ENCODE results near the gene CSNK1G1. TPM values are rescaled to one million over a fixed set of nuclear protein-coding genes. Genes with fewer than 3 reads are reported as not detected.

Gene CSNK1G1
- total RNA-seq, 1 donor from 2014 or later, result 28.5 TPM

DNA sequence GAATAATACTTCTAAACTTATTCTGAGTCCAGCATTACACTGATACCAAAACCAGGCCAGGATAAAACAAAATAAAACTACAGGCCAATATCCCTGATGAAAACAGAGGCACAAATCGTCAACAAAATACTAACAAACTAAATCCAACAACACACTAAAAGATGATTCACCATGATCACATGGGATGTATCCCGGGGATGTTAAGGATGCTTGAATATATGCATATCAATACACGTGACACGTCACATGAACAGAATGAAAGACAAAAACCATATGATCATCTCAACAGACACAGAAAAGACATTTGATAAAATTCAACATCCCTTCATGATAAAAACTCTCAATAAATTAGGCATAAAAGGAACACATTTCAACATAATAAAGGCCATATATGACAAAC lies 91.5 kb downstream of the CSNK1G1 start:
- peak overlapping the region; percentile 59 for H3K27ac Mint-ChIP-seq
- no peak overlapping the region for H3K4me3 Mint-ChIP-seq
- H3K4me1 Mint-ChIP-seq, result peaks cover 31% of the 10 kb centered on the region
- intact Hi-C loops (cut with micrococcal nuclease), result no loop called here
- H3K36me3 Mint-ChIP-seq (ENCODE audit: low read depth), result peaks cover 44% of the 10 kb centered on the region
- no peak for DNase-seq
- H3K9me3 Mint-ChIP-seq, result peaks cover 24% of the 10 kb centered on the region
- no peaks in the 10 kb centered on the region for H3K27me3 Mint-ChIP-seq

DNA sequence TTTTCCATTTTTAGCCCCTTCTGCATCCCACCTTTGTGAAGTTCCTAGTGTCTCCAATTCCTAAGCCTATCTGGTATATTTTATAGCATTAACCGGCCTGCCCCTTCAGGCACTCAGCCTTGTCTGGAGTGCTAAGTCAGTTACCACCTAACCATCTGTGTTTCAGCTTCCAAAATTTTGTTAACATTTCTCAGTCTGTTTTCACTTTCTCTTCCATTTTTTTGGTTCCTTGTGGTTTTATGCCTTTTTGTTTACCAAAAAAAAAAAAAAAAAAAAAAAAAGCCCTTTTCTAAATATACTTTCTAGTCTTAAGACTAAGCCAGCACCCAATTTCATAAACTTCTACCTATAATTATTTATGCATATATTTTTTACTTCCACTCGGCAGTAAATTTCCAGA lies 92.4 kb downstream of the CSNK1G1 start:
- H3K9me3 Mint-ChIP-seq, result peaks cover 24% of the 10 kb centered on the region
- peaks cover 40% of the 10 kb centered on the region for H3K36me3 Mint-ChIP-seq (ENCODE audit: low read depth)
- peaks cover 31% of the 10 kb centered on the region for H3K4me1 Mint-ChIP-seq
- H3K4me3 Mint-ChIP-seq, result no peak overlapping the region
- no peak overlapping the region for H3K27ac Mint-ChIP-seq
- intact Hi-C loops (cut with micrococcal nuclease), result no loop called here
- no peaks in the 10 kb centered on the region for H3K27me3 Mint-ChIP-seq
- no peak for DNase-seq

DNA sequence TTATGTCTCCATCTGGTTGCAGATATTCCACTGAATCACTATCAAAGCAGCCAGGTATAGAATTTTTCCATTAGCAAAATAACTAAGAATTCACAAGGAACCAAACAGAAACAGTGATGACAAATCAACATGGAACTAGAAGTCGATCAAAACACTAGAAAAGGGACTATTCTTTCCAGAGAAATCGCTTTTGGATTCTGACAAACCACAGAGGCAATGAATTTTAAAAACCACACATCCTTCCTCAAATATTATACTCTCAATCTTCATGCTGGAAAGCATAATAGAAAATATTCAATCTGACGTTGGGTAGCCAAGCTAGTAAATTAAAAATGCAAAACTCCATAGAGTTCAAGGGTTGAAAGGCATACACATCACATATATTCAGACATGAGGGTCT lies 99.9 kb downstream of the CSNK1G1 start:
- Mint-ChIP-seq H3K4me3 (no peak overlapping the region), H3K36me3 (ENCODE audit: low read depth) (peaks cover 24% of the 10 kb centered on the region), H3K9me3 (peaks cover 3% of the 10 kb centered on the region), H3K4me1 (peaks cover 17% of the 10 kb centered on the region), H3K27ac (no peak overlapping the region), H3K27me3 (no peaks in the 10 kb centered on the region)
- intact Hi-C loops (cut with micrococcal nuclease), result no loop called here
- no peak for DNase-seq

DNA sequence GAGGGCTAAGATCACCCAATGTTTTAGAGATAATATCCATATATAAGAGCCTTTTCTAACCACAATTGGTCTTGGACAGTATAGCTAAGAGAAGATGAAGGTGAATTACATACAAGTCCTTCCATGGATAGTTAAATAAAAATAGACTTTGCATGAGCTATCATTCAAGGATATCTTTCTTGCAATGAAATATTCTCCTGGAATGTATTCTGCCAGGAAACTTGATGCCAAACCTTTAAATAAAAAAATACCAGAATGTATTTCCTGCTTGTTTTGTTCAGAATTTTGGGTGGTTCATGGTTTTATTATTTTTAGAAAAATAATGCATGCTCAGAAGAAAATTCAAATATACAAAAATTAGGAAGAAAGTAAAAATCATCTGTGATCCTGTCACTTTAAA lies 104.3 kb downstream of the CSNK1G1 start:
- Mint-ChIP-seq H3K36me3 (ENCODE audit: low read depth) (peaks cover 26% of the 10 kb centered on the region), H3K27me3 (no peaks in the 10 kb centered on the region), H3K4me1 (peaks cover 33% of the 10 kb centered on the region), H3K9me3 (peaks cover 3% of the 10 kb centered on the region), H3K27ac (no peak overlapping the region), H3K4me3 (no peak overlapping the region)
- no peak for DNase-seq
- intact Hi-C loops (cut with micrococcal nuclease), result no loop called here

DNA sequence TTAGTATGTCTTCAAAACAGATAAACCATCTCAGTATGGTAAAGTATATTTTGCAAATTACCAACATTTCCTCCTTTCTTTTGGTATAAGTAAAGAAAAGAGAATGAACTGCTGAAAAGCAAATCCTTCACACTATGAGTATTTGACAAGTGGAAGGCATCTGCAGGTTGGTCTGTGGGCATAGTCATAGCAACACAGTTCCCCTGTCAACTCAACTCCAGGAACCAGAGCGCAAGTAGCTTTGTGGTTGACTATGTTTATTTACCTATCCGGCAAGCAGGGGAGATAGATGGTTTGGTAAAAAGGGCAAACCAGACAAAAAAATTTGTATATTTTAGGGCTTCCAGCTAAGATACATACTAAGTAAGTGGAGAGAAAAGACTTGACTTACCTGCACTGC lies 104.9 kb downstream of the CSNK1G1 start:
- Mint-ChIP-seq H3K36me3 (ENCODE audit: low read depth) (peaks cover 22% of the 10 kb centered on the region), H3K27me3 (no peaks in the 10 kb centered on the region), H3K9me3 (peaks cover 3% of the 10 kb centered on the region), H3K4me1 (peaks cover 35% of the 10 kb centered on the region), H3K27ac (peak overlapping the region; percentile 51), H3K4me3 (no peak overlapping the region)
- intact Hi-C loops (cut with micrococcal nuclease), result no loop called here
- peak; percentile 72 for DNase-seq

DNA sequence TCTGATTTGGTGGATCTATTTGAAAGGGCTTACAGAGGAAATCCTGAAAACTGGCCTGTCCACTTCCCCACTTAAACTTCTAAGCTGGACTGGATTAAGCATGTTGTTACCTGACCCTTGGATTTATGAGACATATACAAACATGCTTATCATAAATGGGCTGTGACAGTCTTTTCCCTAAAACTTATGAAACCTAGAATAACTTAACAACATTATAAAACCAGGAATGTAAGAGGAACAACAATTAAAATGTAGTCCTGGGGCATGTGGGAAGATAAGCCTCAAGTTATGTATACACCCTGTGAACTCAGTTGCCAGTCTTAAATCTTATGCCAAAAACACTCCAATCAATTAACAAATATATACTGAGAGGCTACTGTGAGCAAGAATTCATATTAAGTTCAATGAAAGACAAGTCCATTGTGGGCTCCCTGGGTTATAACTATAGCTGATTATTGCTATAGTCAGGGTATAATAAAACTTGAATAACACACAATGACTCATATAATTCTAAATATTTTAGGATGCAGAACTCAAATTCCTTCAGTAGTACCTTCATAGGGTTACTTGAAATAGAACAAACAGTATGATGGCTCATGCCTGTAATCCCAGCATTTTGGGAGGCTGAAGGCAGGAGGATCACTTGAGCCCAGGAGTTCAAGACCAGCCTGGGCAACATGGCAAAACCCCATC lies 105.9 kb downstream of the CSNK1G1 start:
- Mint-ChIP-seq H3K4me1 (peaks cover 33% of the 10 kb centered on the region), H3K27me3 (no peaks in the 10 kb centered on the region), H3K9me3 (no peaks in the 10 kb centered on the region), H3K36me3 (ENCODE audit: low read depth) (peaks cover 19% of the 10 kb centered on the region), H3K4me3 (no peak overlapping the region), H3K27ac (no peak overlapping the region)
- intact Hi-C loops (cut with micrococcal nuclease), result loop anchor here (5.0 to 10.0 kb wide), 2 partner anchors 375 to 642 kb away; no protein-coding TSS in a partner anchor
- no peak for DNase-seq

DNA sequence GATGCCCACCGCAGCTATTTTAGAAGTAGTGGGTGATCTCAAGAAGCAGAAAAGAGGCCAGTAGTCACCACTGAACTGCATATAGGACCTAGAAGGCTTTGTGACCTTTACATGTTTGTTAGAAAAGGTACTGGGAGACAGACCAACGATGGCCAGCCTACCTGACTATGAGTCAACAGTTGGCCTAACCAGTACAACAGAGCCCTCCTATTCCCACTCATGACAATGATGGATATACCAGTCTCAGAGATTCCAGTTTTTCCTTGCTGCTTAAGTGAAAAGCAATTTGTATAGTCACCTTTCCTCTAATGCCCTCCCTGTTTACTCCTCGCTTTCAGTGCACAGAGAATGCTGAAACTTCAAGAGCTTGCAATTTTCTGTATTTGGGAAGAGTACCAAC lies 106.6 kb downstream of the CSNK1G1 start:
- Mint-ChIP-seq H3K4me3 (no peak overlapping the region), H3K27ac (no peak overlapping the region), H3K27me3 (no peaks in the 10 kb centered on the region), H3K36me3 (ENCODE audit: low read depth) (peaks cover 25% of the 10 kb centered on the region), H3K9me3 (no peaks in the 10 kb centered on the region), H3K4me1 (peaks cover 38% of the 10 kb centered on the region)
- no peak for DNase-seq
- intact Hi-C loops (cut with micrococcal nuclease), result loop anchor here (5.0 to 10.0 kb wide), 2 partner anchors 375 to 643 kb away; no protein-coding TSS in a partner anchor

DNA sequence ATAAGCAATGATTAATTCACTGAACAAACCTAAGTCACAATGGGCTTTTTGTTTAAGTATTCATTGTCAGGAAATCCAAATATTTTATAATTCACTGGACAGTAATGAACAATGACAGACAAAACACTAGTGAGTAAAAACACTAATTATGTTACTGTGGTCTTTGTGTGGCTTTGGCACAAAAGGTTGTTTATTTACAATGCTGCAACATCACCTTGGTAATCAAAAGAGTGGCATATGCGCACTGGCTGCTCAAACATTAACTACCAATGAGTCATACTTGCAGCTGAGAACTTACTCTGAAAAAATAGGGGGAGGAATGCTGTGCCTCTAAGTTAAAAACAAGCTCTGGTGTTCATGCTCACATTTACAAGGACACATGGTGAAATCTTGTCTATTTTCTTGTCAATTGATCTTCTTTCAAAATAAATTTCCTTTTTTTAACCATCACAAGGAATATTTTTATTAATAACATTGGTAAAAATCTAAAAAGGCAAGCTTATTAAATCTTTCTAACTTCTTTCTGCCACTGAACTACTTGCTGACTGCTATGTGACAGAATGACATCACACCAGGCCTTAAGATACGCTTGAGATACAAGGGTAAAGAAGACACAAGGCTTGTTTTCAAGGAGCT lies 107.9 kb downstream of the CSNK1G1 start:
- Mint-ChIP-seq H3K4me1 (peaks cover 38% of the 10 kb centered on the region), H3K27ac (peak overlapping the region; percentile 64), H3K9me3 (no peaks in the 10 kb centered on the region), H3K4me3 (no peak overlapping the region), H3K36me3 (ENCODE audit: low read depth) (peaks cover 27% of the 10 kb centered on the region), H3K27me3 (no peaks in the 10 kb centered on the region)
- peak; percentile 79 for DNase-seq
- intact Hi-C loops (cut with micrococcal nuclease), result loop anchor here (1.0 to 10.0 kb wide), 5 partner anchors 25 to 644 kb away; no protein-coding TSS in a partner anchor

DNA sequence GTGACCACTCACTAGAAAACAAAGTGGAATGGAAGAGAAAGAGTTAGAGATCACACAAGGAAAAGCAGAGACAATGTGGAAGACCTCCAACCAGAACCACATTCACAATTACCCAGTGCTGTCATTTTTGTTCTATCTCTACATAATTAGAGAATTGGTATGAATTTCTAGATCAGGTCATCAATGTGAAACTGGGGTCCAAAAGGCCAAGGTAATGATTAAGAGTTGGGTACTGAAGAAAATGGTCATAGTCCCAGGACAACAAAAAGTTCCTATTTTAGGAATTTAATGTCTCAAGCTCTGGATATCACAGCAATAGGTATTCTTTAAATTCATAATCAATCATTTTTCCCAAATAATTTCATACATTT lies 108.5 kb downstream of the CSNK1G1 start:
- Mint-ChIP-seq H3K27ac (peak overlapping the region; percentile 43), H3K4me3 (peak overlapping the region; percentile 33), H3K9me3 (no peaks in the 10 kb centered on the region), H3K36me3 (ENCODE audit: low read depth) (peaks cover 28% of the 10 kb centered on the region), H3K4me1 (peaks cover 38% of the 10 kb centered on the region), H3K27me3 (no peaks in the 10 kb centered on the region)
- intact Hi-C loops (cut with micrococcal nuclease), result loop anchor here (1.0 to 10.0 kb wide), 5 partner anchors 25 to 645 kb away; no protein-coding TSS in a partner anchor
- DNase-seq, result no peak

DNA sequence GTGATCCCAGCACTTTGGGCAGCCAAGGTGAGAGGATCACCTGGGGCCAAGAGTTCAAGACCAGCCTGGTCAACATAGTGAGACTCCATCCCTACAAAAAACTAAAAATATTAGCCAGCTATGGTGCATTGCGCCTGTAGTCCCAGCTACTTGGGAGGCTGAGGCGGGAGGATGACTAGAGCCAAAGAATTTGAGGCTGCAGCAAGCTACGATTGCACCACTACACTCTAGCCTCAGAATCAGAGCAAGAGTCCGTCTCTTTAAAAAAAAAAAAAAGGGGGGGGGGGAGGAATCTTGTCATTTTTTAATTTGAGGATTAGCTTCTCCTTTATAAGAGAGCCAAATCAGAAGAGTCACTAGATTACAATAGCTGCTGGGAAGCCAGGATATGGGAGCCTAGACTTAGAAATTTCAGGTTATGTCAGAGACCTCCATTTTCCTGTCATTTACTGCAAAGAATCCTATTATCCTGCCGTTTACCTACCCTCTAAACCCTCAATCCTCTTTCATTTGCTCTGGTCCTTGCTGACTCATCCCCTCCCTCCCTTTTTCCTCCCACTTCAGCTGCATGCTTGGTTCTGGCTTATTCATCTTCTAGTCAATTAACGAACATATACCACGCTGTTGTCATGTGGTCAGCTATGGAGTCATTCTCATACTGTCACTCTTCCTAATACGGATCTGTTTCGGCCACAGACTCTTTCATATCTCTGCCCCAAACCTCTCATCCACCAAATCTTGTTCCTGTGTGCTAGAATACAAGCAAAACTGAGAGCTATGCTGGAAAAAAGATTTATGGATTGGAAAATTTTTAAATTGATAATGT lies 109.4 kb downstream of the CSNK1G1 start:
- Mint-ChIP-seq H3K4me1 (peaks cover 40% of the 10 kb centered on the region), H3K9me3 (peaks cover 6% of the 10 kb centered on the region), H3K4me3 (peak overlapping the region; percentile 19), H3K27me3 (no peaks in the 10 kb centered on the region), H3K36me3 (ENCODE audit: low read depth) (peaks cover 36% of the 10 kb centered on the region), H3K27ac (peak overlapping the region; percentile 48)
- intact Hi-C loops (cut with micrococcal nuclease), result loop anchor here (1.0 to 10.0 kb wide), 6 partner anchors 19 to 646 kb away; no protein-coding TSS in a partner anchor
- DNase-seq, result peak; percentile 83

DNA sequence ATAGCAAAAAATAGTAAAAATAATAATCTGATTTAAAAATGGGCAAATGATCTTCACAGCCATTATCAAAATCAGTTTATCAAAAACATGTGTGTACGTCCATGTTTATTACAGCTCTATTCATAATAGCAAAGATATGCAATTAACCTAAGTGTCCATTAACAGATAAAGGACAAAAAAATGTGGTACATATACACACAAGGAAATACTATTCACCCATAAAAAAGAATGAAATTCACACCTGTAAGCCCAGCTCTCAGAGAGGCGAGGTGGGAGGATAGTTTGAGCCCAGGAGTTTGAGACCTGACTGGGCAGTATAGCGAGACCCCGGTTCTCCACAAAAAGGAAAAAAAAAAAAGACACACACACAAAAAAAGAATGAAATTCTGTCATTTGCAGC lies 110.6 kb downstream of the CSNK1G1 start:
- DNase-seq, result no peak
- Mint-ChIP-seq H3K4me1 (peaks cover 43% of the 10 kb centered on the region), H3K27me3 (no peaks in the 10 kb centered on the region), H3K27ac (no peak overlapping the region), H3K4me3 (no peak overlapping the region), H3K9me3 (peaks cover 8% of the 10 kb centered on the region), H3K36me3 (ENCODE audit: low read depth) (peaks cover 37% of the 10 kb centered on the region)
- intact Hi-C loops (cut with micrococcal nuclease), result loop anchor here (5.0 to 10.0 kb wide), 2 partner anchors 379 to 647 kb away; no protein-coding TSS in a partner anchor

DNA sequence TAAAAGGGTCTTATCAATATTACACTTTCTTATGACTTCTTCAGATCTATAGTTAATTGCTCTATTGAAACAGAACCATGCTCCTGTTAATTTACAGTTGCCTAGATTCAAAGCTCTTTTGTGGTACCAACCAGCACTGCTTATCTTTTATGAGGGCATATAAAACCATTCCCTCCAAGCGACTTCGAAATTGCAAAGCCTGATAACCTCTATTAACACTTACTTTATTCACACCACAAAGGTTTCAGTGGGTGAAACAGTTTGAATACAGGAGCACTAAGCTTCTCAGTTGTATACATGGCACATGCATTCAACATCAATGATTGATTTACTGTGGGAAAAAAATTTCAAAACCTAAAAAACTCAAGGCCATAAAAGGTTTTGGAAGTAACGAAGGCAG lies 118.3 kb downstream of the CSNK1G1 start:
- intact Hi-C loops (cut with micrococcal nuclease), result no loop called here
- Mint-ChIP-seq H3K9me3 (peaks cover 8% of the 10 kb centered on the region), H3K4me3 (no peak overlapping the region), H3K27ac (no peak overlapping the region), H3K27me3 (no peaks in the 10 kb centered on the region), H3K36me3 (ENCODE audit: low read depth) (peaks cover 26% of the 10 kb centered on the region), H3K4me1 (peaks cover 30% of the 10 kb centered on the region)
- DNase-seq, result no peak

DNA sequence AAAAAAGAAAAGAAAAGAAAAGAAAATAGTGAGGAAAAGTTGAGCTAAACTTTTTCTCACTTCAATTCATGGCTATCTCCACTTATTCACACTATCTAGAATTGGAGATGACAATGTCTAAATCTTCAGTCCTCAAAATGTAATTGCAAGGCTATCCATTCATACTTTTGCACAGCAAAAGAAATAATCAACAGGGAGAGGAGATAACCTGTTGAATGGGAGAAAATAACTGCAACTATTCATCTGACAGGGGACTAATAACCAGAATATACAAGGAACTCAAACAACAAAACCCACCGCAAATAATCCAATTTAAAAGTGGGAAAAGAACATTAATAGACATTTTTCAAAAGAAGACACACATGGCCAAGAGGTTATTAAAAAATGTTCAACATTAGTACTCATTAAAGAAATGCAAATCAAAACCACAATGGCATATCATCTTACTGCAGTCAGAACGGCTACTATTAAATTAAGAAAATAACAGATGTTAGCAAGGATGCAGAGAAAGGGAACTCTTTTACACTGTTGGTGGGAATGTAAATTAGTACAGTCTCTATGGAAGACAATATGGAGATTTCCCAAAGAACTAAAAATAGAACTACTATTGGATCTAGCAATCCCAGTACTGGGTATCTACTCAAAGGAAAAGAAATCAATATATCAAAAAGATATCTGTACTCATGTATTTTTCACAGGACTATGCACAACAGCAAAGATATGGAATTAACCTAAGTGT lies 119.6 kb downstream of the CSNK1G1 start:
- intact Hi-C loops (cut with micrococcal nuclease), result no loop called here
- Mint-ChIP-seq H3K9me3 (no peaks in the 10 kb centered on the region), H3K4me1 (peaks cover 27% of the 10 kb centered on the region), H3K27me3 (no peaks in the 10 kb centered on the region), H3K4me3 (no peak overlapping the region), H3K36me3 (ENCODE audit: low read depth) (peaks cover 16% of the 10 kb centered on the region), H3K27ac (no peak overlapping the region)
- no peak for DNase-seq

All from activated CD4-positive, alpha-beta T cell treated with anti-CD3 and anti-CD28 coated beads, Interleukin-2, amount 10 ng/mL, durations not matched to agents 24 days and 14 days (primary cell).